HepG2 (cell line): ENCODE data around the gene FAM9B.

Experiments used
- CTCF ChIP-seq: sonication (generic); formaldehyde crosslinking; IDR thresholded peaks from 2 replicates; pipeline ENCODE4 v1.5.0; 2020; ENCODE audit warnings: mild to moderate bottlenecking, missing genetic modification reagents, moderate library complexity
- ZGPAT ChIP-seq: IDR thresholded peaks from 2 replicates; pipeline ENCODE4 v1.6.1; 2016; ENCODE audit warnings: mild to moderate bottlenecking

- TF ChIP-seq CTCF (CRISPR knock-in tag), result no peak
- no peak for TF ChIP-seq ZGPAT (CRISPR knock-in tag)
Observed at GRCh38 chrX:9003041-9003440, 30.9 kb downstream of the FAM9B start.
